WTC11 (cell line): ENCODE measurements around the gene CACNB3. TPM values are rescaled to one million over a fixed set of nuclear protein-coding genes. Genes with fewer than 3 reads are reported as not detected.
A peak's percentile ranks its signal among the peaks of the same experiment; 100 is the strongest.

Source experiments
- ATAC-seq: fragments of 200-7000 bp; cut with Tn5 transposase; 2 replicates; pipeline ENCODE4 v1.10.0; 2021; ENCODE audit warnings: mild to moderate bottlenecking, moderate library complexity
- CTCF ChIA-PET: fragments of 300-600 bp; sonication (Branson Sonifier 250); formaldehyde crosslinking; loops from one replicate; lab custom pipeline; 2021; ENCODE audit warnings: antibody characterized with exemption; lab: Charles Lee
- POLR2A ChIA-PET: fragments of 350-600 bp; sonication (Branson Sonifier 250); formaldehyde crosslinking; loops from one replicate; lab custom pipeline; 2021; ENCODE audit warnings: antibody characterized with exemption; lab: Charles Lee
- DNase-seq: peaks from one replicate; pipeline ENCODE4 v3.0.0; 2021; ENCODE audit warnings: low spot score
- H3K27ac Mint-ChIP-seq: 2 replicates; pipeline ENCODE4 v1.8.0; 2021; ENCODE audit warnings: mixed read lengths
- H3K27me3 Mint-ChIP-seq: 2 replicates; pipeline ENCODE4 v1.8.0; 2021; ENCODE audit warnings: low read depth, mild to moderate bottlenecking, moderate library complexity, mixed read lengths
- H3K36me3 Mint-ChIP-seq: 2 replicates; pipeline ENCODE4 v1.8.0; 2021; ENCODE audit warnings: mixed read lengths
- H3K4me1 Mint-ChIP-seq: 2 replicates; pipeline ENCODE4 v1.8.0; 2022; ENCODE audit warnings: mixed read lengths
- H3K4me3 Mint-ChIP-seq: 2 replicates; pipeline ENCODE4 v1.8.0; 2021; ENCODE audit warnings: mild to moderate bottlenecking, moderate library complexity, mixed read lengths
- H3K9me3 Mint-ChIP-seq: 2 replicates; pipeline ENCODE4 v1.8.0; 2021; ENCODE audit warnings: mixed read lengths
- ATF3 ChIP-seq: sonication (generic); formaldehyde crosslinking; conservative IDR thresholded peaks from 2 replicates; pipeline ENCODE4 v1.8.1; 2022; ENCODE audit warnings: mild to moderate bottlenecking, missing genetic modification reagents
- CTCF ChIP-seq: fragments of 200-600 bp; IDR thresholded peaks from 2 replicates; pipeline ENCODE4 v1.8.0; 2022; ENCODE audit warnings: antibody characterized with exemption
- EMX1 ChIP-seq: fragments of 250-450 bp; sonication (Bioruptor Pico); IDR thresholded peaks from 2 replicates; pipeline ENCODE4 v1.8.0; 2021; ENCODE audit warnings: mild to moderate bottlenecking
- FOXP4 ChIP-seq: sonication (generic); formaldehyde crosslinking; IDR thresholded peaks from 2 replicates; pipeline ENCODE4 v1.8.0; 2022; ENCODE audit warnings: mild to moderate bottlenecking, missing genetic modification reagents
- GTF2I ChIP-seq: fragments of 250-450 bp; sonication (Bioruptor Pico); conservative IDR thresholded peaks from 2 replicates; pipeline ENCODE4 v1.4.0; 2021; ENCODE audit warnings: mild to moderate bottlenecking
- HMGA2 ChIP-seq: fragments of 250-450 bp; sonication (Bioruptor Pico); IDR thresholded peaks from 2 replicates; pipeline ENCODE4 v1.4.0; 2021; ENCODE audit warnings: mild to moderate bottlenecking, moderate library complexity
- MYBL2 ChIP-seq: sonication (generic); formaldehyde crosslinking; IDR thresholded peaks from 2 replicates; pipeline ENCODE4 v1.8.1; 2023; ENCODE audit warnings: mild to moderate bottlenecking, moderate library complexity, missing genetic modification reagents
- ZNF121 ChIP-seq: sonication (generic); formaldehyde crosslinking; IDR thresholded peaks from 2 replicates; pipeline ENCODE4 v1.8.0; 2023; ENCODE audit warnings: missing genetic modification reagents
- ZNF263 ChIP-seq: sonication (generic); formaldehyde crosslinking; IDR thresholded peaks from 2 replicates; pipeline ENCODE4 v1.8.1; 2022; ENCODE audit warnings: low read depth, mild to moderate bottlenecking, moderate library complexity, missing genetic modification reagents
- ZNF281 ChIP-seq: sonication (generic); formaldehyde crosslinking; IDR thresholded peaks from 2 replicates; pipeline ENCODE4 v1.8.0; 2023; ENCODE audit warnings: mild to moderate bottlenecking, missing genetic modification reagents
- ZSCAN18 ChIP-seq: fragments of 250-450 bp; sonication (Bioruptor Pico); IDR thresholded peaks from 2 replicates; pipeline ENCODE4 v2.1.2; 2022; ENCODE audit warnings: mild to moderate bottlenecking, moderate library complexity
- total RNA-seq: library from RNA; stranded (reverse); gene quantifications from 3 replicates; pipeline ENCODE4 v1.2.3, GENCODE V29; 2021
- TF ChIP-seq, protein P1 (sequence below): fragments of 250-450 bp; sonication (Bioruptor Pico); IDR thresholded peaks from 2 replicates; pipeline ENCODE4 v1.8.0; 2021; ENCODE audit warnings: mild to moderate bottlenecking
- TF ChIP-seq, protein P2 (sequence below): sonication (generic); formaldehyde crosslinking; IDR thresholded peaks from 2 replicates; pipeline ENCODE4 v1.8.1; 2023; ENCODE audit warnings: mild to moderate bottlenecking, missing genetic modification reagents, moderate library complexity

The CACNB3 gene
- total RNA-seq, 1 experiment from 2014 or later = 17.0 TPM

- peak overlapping the region; percentile 94 for H3K4me3 Mint-ChIP-seq
- H3K4me1 Mint-ChIP-seq = peaks cover 24% of the 10 kb centered on the region
- CTCF ChIA-PET = interaction anchor here (0.5 to 2.9 kb wide), 3 partner anchors 13 to 35 kb away, joined by 3 to 37 read pairs (median 36); no protein-coding TSS in a partner anchor
- ATAC-seq = peak; percentile 9; the same call in 1 of the 2 replicates
- no peak for TF ChIP-seq ATF3 (CRISPR knock-in tag)
- TF ChIP-seq, protein P1, sequence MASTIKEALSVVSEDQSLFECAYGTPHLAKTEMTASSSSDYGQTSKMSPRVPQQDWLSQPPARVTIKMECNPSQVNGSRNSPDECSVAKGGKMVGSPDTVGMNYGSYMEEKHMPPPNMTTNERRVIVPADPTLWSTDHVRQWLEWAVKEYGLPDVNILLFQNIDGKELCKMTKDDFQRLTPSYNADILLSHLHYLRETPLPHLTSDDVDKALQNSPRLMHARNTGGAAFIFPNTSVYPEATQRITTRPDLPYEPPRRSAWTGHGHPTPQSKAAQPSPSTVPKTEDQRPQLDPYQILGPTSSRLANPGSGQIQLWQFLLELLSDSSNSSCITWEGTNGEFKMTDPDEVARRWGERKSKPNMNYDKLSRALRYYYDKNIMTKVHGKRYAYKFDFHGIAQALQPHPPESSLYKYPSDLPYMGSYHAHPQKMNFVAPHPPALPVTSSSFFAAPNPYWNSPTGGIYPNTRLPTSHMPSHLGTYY (CRISPR knock-in tag) = no peak
- TF ChIP-seq GTF2I (CRISPR knock-in tag) = no peak
- no peak for TF ChIP-seq FOXP4
- no peak for TF ChIP-seq ZSCAN18 (CRISPR knock-in tag)
- DNase-seq = no peak
- peaks cover 28% of the 10 kb centered on the region for H3K27me3 Mint-ChIP-seq
- H3K27ac Mint-ChIP-seq = no peak overlapping the region
- no peaks in the 10 kb centered on the region for H3K9me3 Mint-ChIP-seq
- POLR2A ChIA-PET = interaction anchor here (0.5 kb wide), 1 partner anchor 64 kb away, joined by 4 read pairs; the partner anchor contains the start of gene DDX23
- no peaks in the 10 kb centered on the region for H3K36me3 Mint-ChIP-seq
Measured at GRCh38 chr12:48787791-48788523, 30.3 kb upstream of the CACNB3 start.

- no peaks in the 10 kb centered on the region for H3K9me3 Mint-ChIP-seq
- POLR2A ChIA-PET = interaction anchor here (1.5 kb wide), 2 partner anchors 25 to 27 kb away, joined by 7 to 8 read pairs; no protein-coding TSS in a partner anchor
- no peak for ATAC-seq
- no peaks in the 10 kb centered on the region for H3K36me3 Mint-ChIP-seq
- peaks cover 24% of the 10 kb centered on the region for H3K4me1 Mint-ChIP-seq
- CTCF ChIA-PET = interaction anchor here (0.6 to 2.9 kb wide), 12 partner anchors 15 to 825 kb away, joined by 3 to 37 read pairs (median 5); partner anchors contain the start of gene RHEBL1
- peaks cover 28% of the 10 kb centered on the region for H3K27me3 Mint-ChIP-seq
- no peak overlapping the region for H3K27ac Mint-ChIP-seq
- DNase-seq = no peak
- peak overlapping the region; percentile 94 for H3K4me3 Mint-ChIP-seq
- TF ChIP-seq CTCF (no peak), MYBL2 (CRISPR knock-in tag) (0 out of 2 replicates have a peak, but pooled peaks have one; percentile 39)
Measured at GRCh38 chr12:48788524-48788853, 29.8 kb upstream of the CACNB3 start.

DNA sequence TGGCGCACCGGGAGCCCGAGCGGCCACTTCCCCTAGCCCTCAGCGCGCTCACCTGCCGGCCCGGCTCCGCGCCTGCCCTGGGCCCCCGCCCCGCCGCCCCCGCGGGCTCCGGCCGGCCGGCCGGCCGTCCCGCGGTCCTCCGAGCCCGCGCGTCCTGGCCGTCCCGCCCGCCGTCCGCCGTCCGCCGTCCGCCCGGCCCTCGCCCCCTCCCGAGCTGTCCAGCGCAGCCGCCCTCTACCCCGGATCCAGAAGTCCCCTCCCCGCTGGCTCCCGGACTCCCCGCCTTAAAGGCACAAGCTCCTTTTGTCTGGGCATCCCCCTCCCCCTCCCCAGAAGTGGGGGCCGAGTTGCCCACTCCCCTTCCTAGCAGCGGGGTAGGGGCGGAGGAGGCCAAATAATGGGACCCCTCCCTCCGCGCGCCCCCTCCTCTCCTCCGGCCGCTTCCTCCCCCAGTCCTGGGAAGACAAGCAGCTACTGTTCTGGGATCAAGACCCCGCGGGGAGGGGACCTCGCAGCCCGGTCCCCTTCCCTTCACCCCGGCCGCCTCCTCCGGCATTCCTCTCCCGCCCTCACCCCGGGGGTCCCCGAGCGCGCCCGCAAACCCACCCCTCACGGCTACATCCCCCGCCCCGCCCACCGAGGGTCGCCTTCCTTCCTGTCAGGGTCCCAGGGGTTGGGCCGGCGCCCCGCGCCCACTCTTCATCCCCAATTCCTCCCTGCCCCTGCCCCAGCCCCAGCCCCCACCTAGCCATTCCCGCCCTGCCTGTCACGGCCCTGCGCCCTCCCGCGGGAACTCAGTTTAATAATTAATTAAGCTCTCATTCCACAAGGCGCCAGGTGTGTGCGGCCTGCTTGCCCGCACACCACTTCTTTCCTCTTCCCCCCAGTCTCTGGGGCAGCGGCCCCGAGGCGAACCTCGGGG is 29.2 kb upstream of the CACNB3 start, which contains the start of gene ADCY6:
Gene ADCY6 (minus strand): TSS at position 236 of the 922 bp plus-strand sequence. CDS start 5,655 bp downstream, outside the sequence.
- Mint-ChIP-seq H3K36me3 (no peaks in the 10 kb centered on the region), H3K27ac (peak within 1 kb of the TSS; percentile 39; the same call in 1 of the 2 replicates), H3K4me1 (peaks cover 24% of the 10 kb centered on the region), H3K4me3 (peak within 1 kb of the TSS; percentile 94), H3K9me3 (no peaks in the 10 kb centered on the region), H3K27me3 (peaks cover 28% of the 10 kb centered on the region)
- TF ChIP-seq ZNF281 (CRISPR knock-in tag) (peak; percentile 42; the same call in 1 of the 2 replicates), ZNF263 (CRISPR knock-in tag) (no peak), MYBL2 (CRISPR knock-in tag) (0 out of 2 replicates have a peak, but pooled peaks have one; percentile 8), EMX1 (no peak), HMGA2 (no peak), ZNF121 (CRISPR knock-in tag) (peak; percentile 64)
- TF ChIP-seq, protein P2, sequence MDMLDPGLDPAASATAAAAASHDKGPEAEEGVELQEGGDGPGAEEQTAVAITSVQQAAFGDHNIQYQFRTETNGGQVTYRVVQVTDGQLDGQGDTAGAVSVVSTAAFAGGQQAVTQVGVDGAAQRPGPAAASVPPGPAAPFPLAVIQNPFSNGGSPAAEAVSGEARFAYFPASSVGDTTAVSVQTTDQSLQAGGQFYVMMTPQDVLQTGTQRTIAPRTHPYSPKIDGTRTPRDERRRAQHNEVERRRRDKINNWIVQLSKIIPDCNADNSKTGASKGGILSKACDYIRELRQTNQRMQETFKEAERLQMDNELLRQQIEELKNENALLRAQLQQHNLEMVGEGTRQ (CRISPR knock-in tag) = no peak
- ATAC-seq (peak; percentile 66), DNase-seq (peak; percentile 80)
- ChIA-PET POLR2A (interaction anchor here (0.5 to 1.5 kb wide), 6 partner anchors 10 to 767 kb away, joined by 3 to 8 read pairs (median 4); no protein-coding TSS in a partner anchor), CTCF (interaction anchor here (0.6 to 2.9 kb wide), 17 partner anchors 16 to 825 kb away, joined by 3 to 37 read pairs (median 5); partner anchors contain the start of genes PRKAG1 and RHEBL1)
